Measurements from ENCODE around the gene CNKSR1. TPM values are rescaled to one million over a fixed set of nuclear protein-coding genes. Genes with fewer than 3 reads are reported as not detected.

The CNKSR1 gene
- total and polyA plus RNA-seq, 2 of the 8 experiments (the other 6 are each of a cell fraction or from before 2014, with no cell fraction given) = 13.9 to 14.5 TPM

DNA sequence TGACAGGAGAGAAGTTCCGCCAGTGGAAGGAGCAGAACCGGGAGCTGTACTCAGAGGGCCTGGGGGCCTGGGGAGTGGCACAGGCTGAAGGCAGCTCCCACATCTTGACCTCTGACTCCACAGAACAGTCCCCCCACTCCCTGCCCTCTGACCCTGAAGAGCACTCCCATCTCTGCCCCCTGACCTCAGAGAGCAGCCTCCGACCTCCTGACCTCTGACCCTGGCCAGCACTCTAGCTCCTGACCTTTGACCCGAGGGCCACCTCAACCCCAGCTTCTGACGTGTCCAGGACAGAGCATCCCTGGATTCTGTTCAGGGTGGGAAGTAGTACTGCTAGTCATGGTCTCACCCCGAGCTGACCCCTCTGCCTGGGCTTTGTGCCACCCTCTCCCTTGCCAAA, 12.0 kb downstream of the CNKSR1 start:
- Histone ChIP-seq H4K20me1 (replicated peaks in 1 of 2; ENCODE audit: control insufficient read depth in 1 of 2, insufficient read depth in 2 of 2, low read length in 2 of 2) (no peaks in the 10 kb centered on the region), H4K91ac (replicated peaks; ENCODE audit: insufficient read length, low read length) (no peak overlapping the region), H2AFZ (ENCODE audit: low read length) (no peak overlapping the region), H4K8ac (ENCODE audit: extremely low read depth, insufficient read depth, low read length) (no peak overlapping the region), H2BK15ac (ENCODE audit: low read length) (no peak overlapping the region), H3K4me1 (replicated peaks in 1 of 4; ENCODE audit: control insufficient read depth in 3 of 4, insufficient read depth in 4 of 4, low read length in 3 of 4) (peaks cover 0 to 7% (median 2%) of the 10 kb centered on the region in 4 experiments; a peak in 3 of 7 replicates), H2BK5ac (ENCODE audit: low read depth, low read length) (no peak overlapping the region), H3K23ac (ENCODE audit: insufficient read length) (no peak overlapping the region), H3K27ac (ENCODE audit: low read depth, low read length) (no peak overlapping the region), H3K4ac (replicated peaks; ENCODE audit: insufficient read length, low read depth, low read length) (no peak overlapping the region), H3K79me1 (ENCODE audit: low read depth, low read length) (no peaks in the 10 kb centered on the region), H3K9me3 (ENCODE audit: insufficient read depth in 2 of 2, low read depth in 1 of 2, low read length in 1 of 2) (no peaks in the 10 kb centered on the region), H3K4me3 (ENCODE audit: extremely low read depth in 1 of 4, insufficient read depth in 2 of 4, low read depth in 3 of 4, low read length in 4 of 4) (no peak overlapping the region), H3K14ac (ENCODE audit: insufficient read length) (no peak overlapping the region), H3K9ac (replicated peaks in 1 of 4; ENCODE audit: extremely low read depth in 1 of 4, low read depth in 3 of 4, low read length in 3 of 4) (no peak overlapping the region), H3K79me2 (ENCODE audit: control insufficient read depth in 1 of 2, insufficient read depth in 2 of 2, low read length in 2 of 2) (no peaks in the 10 kb centered on the region), H3K18ac (ENCODE audit: extremely low read depth, low read length) (no peak overlapping the region), H4K5ac (ENCODE audit: insufficient read length, low read depth, low read length) (no peak overlapping the region), H3K36me3 (ENCODE audit: control insufficient read depth in 2 of 4, insufficient read depth in 4 of 4, low read length in 3 of 4) (peaks cover 0 to 10% (median 2%) of the 10 kb centered on the region in 4 experiments; a peak in 3 of 8 replicates), H3K4me2 (ENCODE audit: insufficient read depth in 1 of 2, low read depth in 2 of 2, low read length in 2 of 2) (no peak overlapping the region), H2BK120ac (replicated peaks; ENCODE audit: low read depth, low read length) (no peak overlapping the region), H3K56ac (replicated peaks; ENCODE audit: insufficient read length, low read depth, low read length) (no peak overlapping the region), H2AK5ac (ENCODE audit: low read depth, low read length) (no peak overlapping the region), H3K23me2 (ENCODE audit: low read depth, low read length) (no peaks in the 10 kb centered on the region), H3K27me3 (replicated peaks in 1 of 4; ENCODE audit: control insufficient read depth in 3 of 4, extremely low read depth in 1 of 4, insufficient read depth in 3 of 4, low read length in 3 of 4) (no peaks in the 10 kb centered on the region), H2BK12ac (ENCODE audit: low read depth, low read length) (no peak overlapping the region), H2BK20ac (ENCODE audit: low read length) (no peak overlapping the region)
- WGBS, 2 experiments (ENCODE audit: extremely low coverage in 1 of 2, insufficient coverage in 1 of 2, insufficient read length in 1 of 2, insufficient replicate concordance in 2 of 2, low coverage in 1 of 2, low lambda C conversion rate in 2 of 2, missing lambda C conversion rate in 1 of 2) = 91% methylated on average over 6 of the region's 6 CpGs; no CpG with 5 or more reads in 1 of the 2 experiments
- ChIA-PET CTCF (ENCODE audit: partially characterized antibody) (interaction anchor here (0.9 to 12.6 kb wide), 20 partner anchors 10 to 129 kb away, joined by 3 to 159 read pairs (median 6); partner anchors contain the start of genes C1orf232, CD52, CEP85 and CNKSR1), POLR2A (ENCODE audit: partially characterized antibody) (interaction anchor here (0.6 to 3.2 kb wide), 11 partner anchors 9 to 297 kb away, joined by 3 to 22 read pairs (median 4); partner anchors contain the start of genes CEP85, CNKSR1, SH3BGRL3 and ZNF593OS)
- TF ChIP-seq FOSL1 (IDR thresholded peaks at IDR 0.05; ENCODE audit: insufficient read depth, low read depth, low read length) = no peak
- DNase-seq (ENCODE audit: low read depth in 1 of 2, low spot score in 2 of 2) = no peak
- FAIRE-seq = no peak
